Stimulated activated CD4-positive, alpha-beta T cell treated with anti-CD3 and anti-CD28 coated beads, Interleukin-1b, Interleukin-23, amount 100 ng/mL, for 24 hours (primary cell): Measurements from ENCODE around the gene TMEM176A.
"Not testable (repeated sequence)": the region's sequence is repeated elsewhere in the genome, so short reads cannot be mapped to it uniquely, and the experiment has no call there.

Experiments used
- DNase-seq, 4 experiments: peaks; one replicate each; pipeline ENCODE4 v3.0.0-alpha.2; 2020; ENCODE audit warnings: low read depth in 4 of 4, low spot score in 1 of 4

The TMEM176A gene

DNA sequence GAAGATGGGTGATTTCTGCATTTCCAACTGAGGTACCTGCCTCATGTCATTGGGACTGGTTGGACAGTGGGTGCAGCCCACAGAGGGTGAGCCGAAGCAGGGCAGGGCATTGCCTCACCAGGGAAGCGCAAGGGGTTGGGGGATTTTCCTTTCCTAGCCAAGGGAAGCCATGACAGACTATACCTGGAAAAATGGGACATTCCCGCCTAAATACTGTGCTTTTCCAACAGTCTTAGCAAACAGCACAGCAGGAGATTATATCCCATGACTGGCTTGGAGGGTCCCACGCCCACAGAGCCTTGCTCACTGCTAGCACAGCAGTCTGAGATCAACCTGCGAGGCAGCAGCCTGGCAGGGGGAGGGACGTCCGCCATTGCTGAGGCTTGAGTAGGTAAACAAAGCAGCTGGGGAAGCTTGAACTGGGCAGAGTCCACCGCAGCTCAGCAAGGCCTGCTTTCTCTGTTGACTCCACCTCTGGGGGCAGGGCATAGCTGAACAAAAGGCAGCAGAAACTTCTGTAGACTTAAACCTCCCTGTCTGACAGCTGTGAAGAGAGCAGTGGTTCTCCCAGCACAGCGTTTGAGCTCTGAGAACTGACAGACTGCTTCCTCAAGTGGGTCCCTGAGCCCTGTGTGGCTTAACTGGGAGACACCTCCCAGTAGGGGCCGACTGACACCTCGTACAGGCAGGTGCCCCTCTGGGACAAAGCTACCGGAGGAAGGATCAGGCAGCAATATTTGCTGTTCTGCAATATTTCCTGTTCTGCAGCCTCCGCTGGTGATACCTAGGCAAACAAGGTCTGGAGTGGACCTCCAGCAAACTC, 7.3 kb downstream of the TMEM176A start:
- DNase-seq: not testable (repeated sequence)

DNA sequence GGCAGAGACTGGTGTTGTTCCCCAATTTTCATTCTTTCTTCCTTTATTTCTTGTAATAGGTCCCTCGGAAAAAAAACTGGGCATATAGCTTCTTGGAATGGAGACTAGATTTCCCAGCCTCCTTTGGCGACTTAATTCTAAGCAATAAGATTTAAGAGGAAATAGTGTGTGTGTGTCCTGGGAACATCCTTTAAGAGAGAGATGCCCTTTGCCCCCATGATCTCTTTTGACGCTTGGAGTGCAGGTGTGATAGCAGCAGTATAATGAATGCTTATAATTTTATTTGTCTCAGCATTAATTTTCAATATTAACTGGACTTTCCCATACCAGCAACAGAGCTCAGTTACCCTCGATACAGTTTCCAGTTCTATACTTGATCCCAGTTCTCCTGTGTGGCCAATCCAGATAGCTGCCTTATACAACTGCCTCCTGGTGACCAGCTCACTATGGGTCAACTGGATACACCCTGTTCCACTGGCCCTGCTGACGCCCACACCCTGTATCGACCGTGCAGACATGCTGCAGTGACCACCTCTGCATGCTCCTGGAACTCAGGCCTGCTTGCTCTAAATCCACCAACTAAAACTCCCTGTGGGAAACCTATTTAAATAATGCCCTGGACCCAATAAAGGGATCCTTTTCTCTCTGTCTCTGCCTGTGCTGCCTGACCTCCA, 13.9 kb downstream of the TMEM176A start:
- no peak for DNase-seq

DNA sequence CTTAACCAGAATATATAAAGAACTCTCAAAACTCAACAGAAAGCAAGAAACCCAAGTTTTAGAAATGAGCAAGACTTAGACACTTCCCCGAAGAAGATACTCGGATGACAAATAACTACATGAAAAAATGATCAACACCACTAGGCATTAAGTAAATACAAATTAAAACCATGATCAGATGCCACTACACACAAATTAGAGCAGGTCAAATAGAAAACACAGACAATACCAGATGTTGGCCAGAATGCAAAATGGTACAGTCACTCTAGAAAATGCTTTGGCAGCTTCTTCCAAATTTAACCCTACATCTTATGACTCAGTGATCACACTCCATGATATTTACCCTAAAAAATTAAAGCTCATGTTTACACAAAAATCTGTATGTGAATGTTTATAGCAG, 18.4 kb downstream of the TMEM176A start:
- DNase-seq: no peak

DNA sequence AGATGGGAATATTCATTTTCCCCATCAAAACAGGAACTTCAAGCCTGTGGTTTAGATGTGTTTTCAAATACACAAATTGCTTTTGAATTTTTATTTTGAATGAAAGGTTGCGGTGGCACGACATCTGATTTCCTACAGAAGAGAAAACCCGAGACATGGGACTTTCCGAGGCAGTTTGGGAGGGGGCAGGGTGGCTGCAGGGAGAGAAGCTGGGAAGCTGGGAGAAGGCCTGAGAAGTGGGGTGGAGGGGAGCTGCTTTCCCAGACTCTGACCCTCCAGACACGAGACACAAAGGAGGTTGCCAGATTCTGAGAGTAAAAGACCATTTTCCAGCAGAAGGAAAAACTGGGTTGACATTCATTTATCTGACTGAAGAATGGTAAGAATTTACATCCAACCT, 19.6 kb downstream of the TMEM176A start:
- DNase-seq: no peak

DNA sequence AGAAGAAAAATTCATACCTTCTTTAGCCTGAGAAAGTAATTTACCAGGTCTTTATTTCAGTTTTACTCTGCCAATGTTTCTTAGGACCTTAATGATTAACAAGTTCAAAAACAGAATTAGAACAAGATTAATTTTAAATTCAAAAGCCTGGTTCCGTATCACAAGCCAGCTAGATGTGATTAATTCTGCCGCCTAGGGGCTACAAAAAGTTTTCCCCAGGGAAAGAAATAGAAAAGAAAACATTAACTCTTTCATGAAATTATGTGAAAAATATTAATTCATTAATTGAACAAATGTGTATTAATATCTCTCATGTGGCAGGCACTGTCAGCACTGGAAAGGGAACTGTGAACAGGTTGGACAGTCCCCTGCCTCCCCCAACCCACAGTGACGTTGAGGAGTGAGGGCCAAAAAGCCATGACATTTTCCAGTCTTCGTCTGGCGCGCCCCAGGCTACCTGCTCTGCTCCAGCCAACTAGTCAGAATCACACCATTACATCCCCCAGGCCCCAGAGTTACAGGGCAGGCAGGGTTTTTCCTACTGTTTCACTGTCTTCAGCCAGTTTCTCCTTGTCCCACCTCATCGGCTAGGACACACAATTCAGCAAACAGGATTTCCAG, 20.1 kb downstream of the TMEM176A start:
- no peak for DNase-seq

DNA sequence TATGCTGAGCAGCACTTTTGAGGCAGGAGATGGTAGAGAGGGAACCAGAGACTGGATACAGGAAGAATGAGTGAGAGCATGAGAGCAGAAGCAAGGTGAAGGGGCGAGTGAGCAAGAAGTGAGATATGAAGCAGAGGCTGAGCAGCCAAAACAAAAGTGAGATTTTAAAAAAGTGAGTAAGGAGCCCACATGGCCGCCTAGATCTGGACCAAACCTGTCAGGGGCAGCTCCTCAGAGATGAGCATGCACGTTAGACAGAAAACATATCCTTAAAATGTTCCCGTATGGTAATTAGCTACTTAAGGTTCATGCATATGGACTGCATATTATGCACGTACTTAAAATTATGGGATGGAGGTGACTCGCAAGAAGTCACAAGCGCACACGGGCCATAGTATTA, 22.5 kb downstream of the TMEM176A start:
- no peak for DNase-seq

DNA sequence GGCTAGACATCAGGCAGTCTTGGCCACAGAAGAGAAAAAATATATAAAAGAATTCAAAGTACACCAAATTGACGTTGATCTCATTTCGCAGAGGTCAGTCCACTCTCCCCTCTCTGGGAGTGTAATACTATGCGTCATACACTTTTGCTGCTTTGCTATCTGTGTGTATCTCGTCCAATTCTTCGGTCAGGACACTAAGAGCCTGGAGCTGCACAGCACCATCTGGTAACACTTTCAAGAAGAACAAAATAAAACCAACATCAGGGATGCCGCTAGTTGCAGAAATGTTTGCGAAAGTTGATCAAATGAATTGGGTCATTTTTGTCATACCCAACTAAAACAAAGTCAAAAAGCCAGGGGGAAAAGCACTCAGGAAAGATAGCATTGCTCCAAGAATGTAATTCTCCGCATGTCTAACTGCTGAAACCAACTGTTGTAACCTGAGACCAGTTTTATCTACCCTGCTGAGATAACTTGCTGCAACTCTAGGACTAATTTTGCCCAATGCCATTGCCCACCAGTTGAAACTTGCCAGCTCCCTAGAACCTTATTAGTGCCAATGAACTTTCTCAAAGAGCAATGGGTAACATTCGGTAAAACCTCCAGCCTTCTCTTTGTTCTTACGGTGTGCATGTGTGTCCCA, 23.0 kb downstream of the TMEM176A start:
- no peak for DNase-seq

DNA sequence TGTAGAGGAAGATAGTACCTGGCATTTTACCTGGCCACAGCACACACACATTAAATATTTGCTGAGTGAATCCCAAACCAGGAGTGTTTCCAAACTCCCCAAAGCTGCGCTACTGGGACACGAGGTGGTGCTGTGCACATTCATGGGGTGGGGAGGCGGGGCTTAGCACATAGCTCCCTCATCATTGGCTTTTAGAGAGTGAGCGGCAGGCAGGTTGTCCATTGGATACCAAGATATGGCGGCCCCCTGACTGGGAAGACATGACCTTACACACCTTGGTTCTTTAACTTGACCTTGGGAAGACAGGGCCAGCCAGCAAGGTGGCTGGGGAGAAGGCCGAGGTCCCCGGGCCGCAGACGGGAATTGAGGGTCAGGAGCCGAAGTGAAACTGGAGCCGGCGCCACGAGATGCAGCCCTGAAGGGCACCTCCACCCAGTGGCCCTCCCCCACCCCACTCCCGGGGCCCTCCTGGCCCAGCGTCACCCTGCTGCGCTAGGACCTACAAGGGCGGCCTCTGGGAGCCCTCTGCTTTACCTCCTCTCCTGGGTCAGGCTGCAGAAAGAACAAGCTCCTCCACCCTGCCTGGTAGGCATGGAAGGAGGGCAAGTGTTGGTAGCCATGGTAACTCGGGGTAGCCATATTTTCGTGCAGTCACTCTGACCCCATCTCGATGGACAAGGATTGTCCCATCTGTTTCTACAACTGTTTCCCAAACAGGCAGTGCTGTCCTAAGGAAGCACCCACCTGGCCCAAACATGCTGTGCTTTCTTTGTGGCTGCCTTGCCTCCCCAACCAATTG, 24.0 kb downstream of the TMEM176A start:
- no peak for DNase-seq

DNA sequence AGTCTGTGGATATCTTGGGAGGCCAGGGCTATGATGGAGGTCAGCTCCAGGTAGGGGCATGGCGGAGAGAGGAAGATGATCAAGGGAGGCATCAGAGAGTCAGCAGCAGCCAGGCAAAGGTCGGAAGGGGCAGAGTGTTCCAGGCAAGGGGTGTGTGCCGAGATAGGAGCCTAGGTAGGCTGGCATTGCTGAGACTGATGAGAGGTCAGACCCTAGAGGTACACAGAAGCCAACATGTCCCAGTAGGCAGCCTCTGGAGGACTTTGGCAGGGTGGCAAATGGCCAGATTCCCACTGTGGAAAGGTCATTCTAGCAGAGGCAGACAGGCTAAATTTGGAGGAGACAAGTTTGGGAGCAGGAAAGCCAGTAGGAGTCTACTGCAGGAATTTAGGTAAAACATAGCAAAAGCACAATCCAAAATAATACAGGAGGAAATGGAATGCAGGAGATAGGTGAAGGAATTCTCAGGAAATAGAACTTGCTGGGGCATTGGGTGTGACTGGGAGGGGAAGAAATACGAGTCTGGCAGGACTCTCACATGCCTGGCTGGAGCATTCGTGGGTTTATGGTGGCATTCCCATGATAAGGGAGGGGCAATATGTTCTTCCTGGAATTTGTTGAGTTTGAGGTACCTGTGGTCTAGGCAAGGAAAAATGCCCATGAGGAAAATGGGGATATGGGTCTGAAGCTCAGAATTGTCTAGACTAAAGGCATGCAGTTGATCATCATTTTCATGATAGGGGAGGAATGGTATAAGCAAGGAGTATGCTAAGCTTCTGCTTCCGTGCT, 25.7 kb downstream of the TMEM176A start:
- no peak for DNase-seq

DNA sequence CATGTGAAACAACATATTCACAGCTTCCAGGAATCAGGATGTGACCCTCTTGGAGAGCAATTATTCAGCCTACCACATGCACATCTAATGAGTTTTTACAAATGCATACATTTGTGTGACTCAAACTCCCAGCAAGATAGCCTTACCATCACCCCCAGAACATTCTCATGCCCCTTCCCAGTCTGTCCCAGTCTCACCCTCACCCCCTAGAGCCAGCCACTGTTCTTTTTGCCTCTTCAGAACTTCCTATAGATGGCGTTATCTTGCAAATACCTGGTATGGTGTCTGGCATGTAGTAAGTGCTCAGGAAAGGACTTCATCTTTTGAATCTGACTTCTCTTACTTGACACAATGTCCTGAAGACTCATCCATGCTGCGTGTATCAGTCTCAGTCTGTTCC, 27.8 kb downstream of the TMEM176A start:
- DNase-seq: no peak

DNA sequence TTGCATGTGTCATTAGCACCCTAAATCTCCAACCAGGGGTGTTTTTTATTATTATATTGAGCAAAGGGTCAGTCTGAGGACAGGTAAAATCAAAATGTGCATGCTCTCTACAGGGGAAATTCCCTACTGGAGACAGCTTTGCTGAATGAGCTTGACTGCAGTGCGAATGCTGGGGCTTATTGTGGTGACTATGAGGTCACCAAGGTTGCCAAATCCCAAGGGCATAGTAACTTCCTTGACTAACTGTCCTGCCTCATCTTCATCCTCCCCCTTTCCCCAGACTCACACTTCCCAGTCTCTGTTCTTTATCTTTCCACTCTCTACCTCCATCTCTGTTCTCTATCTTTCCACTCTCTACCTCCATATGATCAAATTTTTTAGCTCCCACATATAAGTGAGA, 28.9 kb downstream of the TMEM176A start:
- no peak for DNase-seq

DNA sequence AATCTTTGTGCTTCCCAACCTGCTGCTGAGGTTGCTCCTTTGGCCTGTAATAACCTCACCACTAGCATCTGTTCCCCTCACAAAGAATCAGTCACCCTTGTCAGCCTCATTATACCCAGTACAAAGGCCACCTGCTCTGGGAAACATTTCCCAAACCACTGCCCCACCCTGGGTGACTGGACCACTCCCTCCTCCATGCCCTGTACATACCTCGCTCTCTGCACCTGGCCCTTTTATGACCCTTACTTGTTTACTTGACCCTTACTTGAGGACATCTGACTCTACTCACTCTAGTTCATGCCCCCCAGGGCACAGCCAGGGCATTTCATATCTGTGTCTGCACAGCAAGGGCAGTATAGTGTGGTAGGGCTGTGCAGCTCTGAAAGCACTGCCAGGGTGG, 30.4 kb downstream of the TMEM176A start:
- DNase-seq: no peak

DNA sequence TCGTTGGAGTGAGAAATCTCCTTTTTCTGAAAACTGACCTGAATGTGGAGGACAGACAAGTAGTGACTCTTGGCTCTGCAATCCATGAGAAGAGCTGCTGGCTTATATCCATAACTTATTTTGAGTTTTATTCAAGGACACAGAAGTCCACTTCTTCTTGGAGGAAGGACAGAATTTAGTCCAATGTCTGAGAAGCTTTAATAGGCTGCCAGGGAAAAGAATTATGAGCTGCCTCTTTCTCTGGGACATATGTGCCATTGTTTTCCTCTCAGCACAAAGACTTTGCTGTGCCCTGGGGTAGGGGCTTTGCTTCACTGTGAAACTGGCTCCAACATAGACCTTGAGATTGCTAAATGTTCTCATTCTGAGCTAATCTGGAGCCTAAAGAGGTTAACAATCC, 31.3 kb downstream of the TMEM176A start:
- DNase-seq: no peak

DNA sequence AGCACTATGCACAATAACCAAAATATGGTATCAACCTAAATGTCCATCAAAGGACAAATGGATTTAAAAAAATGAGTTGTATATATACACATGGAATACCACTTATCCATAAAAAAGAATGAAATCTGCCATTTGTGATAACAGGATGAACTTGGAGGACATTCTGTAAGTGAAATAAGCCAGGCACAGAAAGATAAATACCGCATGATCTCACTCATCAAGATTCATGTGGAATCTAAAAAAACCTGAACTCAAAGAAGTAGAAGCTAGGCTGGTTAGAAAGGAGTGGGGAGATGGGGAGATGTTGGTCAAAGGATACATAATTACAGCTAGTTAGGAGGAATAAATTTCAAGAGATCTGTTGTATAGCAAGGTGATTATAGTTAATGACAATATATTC, 34.5 kb downstream of the TMEM176A start:
- no peak for DNase-seq

DNA sequence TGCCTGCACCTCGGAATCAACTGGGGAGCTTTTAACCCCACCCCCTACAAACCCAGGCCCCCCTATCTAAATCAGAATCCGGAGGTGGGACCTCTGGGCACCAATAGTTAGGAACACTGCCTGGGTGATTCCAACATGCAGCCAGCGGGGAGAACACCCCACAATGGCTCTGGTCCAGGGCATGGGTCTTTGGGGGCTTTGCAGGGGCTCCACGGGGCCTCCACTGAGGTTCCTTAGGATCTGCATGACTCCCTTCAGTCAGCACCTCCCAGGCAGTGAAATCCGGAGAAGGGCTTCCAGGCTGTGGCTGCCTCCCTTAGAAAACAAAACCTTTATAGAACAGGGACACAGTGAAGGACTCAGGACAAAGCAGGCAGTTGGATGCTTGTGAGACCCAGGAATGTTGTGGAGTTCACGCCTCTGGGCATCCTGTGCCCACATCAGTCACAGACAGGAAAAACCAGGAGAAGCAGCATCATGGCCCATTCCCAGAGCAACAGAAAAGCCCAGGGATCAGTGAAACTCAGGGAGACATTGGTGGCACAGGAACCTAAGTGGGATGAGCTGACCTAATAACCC, 35.2 kb downstream of the TMEM176A start:
- no peak for DNase-seq

DNA sequence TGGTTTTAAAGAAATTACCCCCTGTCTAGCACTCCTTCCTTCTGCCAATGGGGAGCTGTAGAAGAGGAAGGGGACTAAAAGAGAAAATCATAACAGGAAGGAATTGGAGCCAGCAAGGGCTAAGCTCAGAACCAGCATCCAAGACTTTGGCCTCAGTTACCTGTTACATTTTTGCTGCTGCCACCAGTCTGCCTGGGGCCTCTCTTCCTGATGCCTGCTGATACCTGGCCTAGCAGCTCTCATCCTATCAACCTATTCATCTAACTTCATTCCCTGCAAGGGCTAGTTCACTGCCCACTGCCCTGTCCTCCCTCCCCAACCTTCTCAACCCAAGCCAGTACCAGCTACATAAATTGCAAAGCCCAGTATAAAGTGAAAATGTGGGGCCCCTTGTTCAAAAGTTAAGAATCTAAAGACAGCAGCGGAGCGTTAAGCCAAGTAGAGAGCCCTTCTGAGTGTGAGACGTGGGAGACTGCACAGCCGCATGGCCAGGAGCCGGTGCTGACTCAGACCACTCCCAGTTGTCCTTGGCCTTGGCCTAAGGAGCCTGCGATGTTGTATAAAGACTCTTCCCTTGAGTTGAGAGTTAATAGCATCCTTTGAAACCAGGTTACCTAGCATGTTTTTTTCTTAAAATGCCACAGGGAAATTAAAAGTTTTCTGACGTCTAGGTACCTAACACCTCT, 38.5 kb downstream of the TMEM176A start:
- DNase-seq: no peak

DNA sequence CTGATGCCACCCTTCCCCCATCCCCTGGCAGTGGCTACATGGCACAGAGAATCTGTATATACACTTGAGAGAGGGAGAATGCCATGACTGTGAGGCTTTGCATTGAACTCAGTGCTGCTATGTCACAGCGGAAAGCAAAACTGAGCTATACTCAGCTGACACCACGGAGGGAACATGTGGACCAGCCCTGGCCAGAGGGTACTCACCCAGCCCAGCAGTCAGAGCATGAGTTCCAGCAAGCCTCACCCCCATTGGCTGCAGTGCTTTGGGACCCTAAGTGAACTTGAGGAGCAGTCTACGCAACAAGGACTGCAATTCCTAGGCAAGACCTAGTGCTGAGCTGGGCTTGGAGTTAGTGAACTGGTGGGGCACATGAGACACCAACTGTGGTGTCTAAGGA, 41.4 kb downstream of the TMEM176A start:
- DNase-seq: no peak

DNA sequence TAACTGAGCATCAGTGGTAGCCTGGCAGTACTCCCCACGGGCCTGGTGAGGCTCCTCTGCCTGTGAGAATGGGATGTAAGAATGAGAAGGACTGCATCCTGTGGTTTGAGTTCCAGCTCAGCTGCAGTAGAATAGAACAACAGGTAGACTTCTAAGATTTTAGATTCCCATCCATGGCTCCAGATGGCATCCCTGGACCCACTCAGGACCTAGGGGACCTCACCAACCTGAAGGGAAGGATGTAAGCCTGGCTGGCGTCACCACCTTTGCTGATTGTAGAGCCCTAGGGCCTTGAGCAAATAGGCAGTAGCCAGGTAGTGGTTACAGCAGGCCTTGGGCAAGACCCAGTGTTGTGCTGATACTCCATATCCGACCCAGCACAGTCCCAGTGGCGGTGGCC, 42.1 kb downstream of the TMEM176A start:
- no peak for DNase-seq

DNA sequence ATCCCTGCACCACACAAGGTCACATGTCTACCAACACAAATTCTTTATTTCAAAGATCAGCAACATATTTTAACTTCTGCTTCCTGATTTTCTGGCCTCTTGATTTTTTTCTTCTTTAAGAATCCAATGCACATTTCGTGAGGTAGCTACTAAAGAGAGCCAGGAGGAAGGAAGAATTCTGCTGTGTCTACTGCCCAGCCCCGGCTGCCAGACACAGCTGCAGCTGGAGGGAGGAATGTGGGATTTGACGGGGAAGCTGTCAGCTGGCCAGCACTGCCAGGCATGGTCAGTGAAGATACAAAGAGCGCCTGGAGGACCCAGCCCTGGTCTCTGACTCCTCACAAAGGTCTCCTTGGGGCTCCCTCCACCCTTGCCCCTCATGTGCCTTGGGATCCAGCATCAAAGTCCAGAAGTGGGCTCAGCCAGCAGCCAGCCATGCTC, 44.9 kb downstream of the TMEM176A start:
- no peak for DNase-seq
